ENCODE results near the gene ANKRD33. TPM values are rescaled to one million over a fixed set of nuclear protein-coding genes. Genes with fewer than 3 reads are reported as not detected.

The ANKRD33 gene
- total RNA-seq, 1 experiment from 2014 or later, result not detected

- H3K27me3 Mint-ChIP-seq (ENCODE audit: insufficient read depth, unreplicated experiment), result no peaks in the 10 kb centered on the region
- H3K4me1 Mint-ChIP-seq (ENCODE audit: low read depth, unreplicated experiment), result peaks cover 29% of the 10 kb centered on the region
- peaks cover 22% of the 10 kb centered on the region for H3K4me1 ChIP-seq
- H3K4me3 Mint-ChIP-seq (ENCODE audit: unreplicated experiment), result peak overlapping the region; percentile 84
- no peaks in the 10 kb centered on the region for H3K36me3 ChIP-seq (ENCODE audit: control insufficient read depth, insufficient read depth, low read length)
- no peaks in the 10 kb centered on the region for H3K36me3 Mint-ChIP-seq (ENCODE audit: insufficient read depth, unreplicated experiment)
- BruUV-seq (replicated peaks), result no TSS peak
- peak in 1 of 2 experiments; percentile 13 for DNase-seq
- no peak for TF ChIP-seq CTCF (IDR thresholded peaks at IDR 0.05; ENCODE audit: insufficient read depth in 1 of 2, low read depth in 1 of 2, low read length in 1 of 2, severe bottlenecking in 1 of 2, unreplicated experiment in 1 of 2)
- H3K9me3 Mint-ChIP-seq (ENCODE audit: unreplicated experiment), result no peaks in the 10 kb centered on the region
- CTCF ChIA-PET, result interaction anchor here (0.5 to 3.0 kb wide), 2 partner anchors 16 to 50 kb away, joined by 4 to 6 read pairs; no protein-coding TSS in a partner anchor
- H3K4me3 ChIP-seq (ENCODE audit: low read depth, low read length), result no peak overlapping the region
- no peaks in the 10 kb centered on the region for H3K27me3 ChIP-seq (replicated peaks; ENCODE audit: control insufficient read depth, insufficient read depth, low read length)
- intact Hi-C loops (cut with micrococcal nuclease; ENCODE audit: unreplicated experiment), result no loop called here
- peak overlapping the region; percentile 2 for H3K27ac Mint-ChIP-seq (ENCODE audit: unreplicated experiment)
- no peaks in the 10 kb centered on the region for H3K9me3 ChIP-seq
- POLR2A ChIA-PET, result no interaction called here
Observed at GRCh38 chr12:51870504-51870903, 17.4 kb upstream of the ANKRD33 start.

- Mint-ChIP-seq H3K36me3 (ENCODE audit: insufficient read depth, unreplicated experiment) (no peaks in the 10 kb centered on the region), H3K9me3 (ENCODE audit: unreplicated experiment) (no peaks in the 10 kb centered on the region), H3K27me3 (ENCODE audit: insufficient read depth, unreplicated experiment) (no peaks in the 10 kb centered on the region), H3K27ac (ENCODE audit: unreplicated experiment) (no peak overlapping the region), H3K4me1 (ENCODE audit: low read depth, unreplicated experiment) (peaks cover 29% of the 10 kb centered on the region), H3K4me3 (ENCODE audit: unreplicated experiment) (no peak overlapping the region)
- ChIA-PET POLR2A (no interaction called here), CTCF (interaction anchor here (3.0 kb wide), 1 partner anchor 50 kb away, joined by 6 read pairs; no protein-coding TSS in a partner anchor)
- no peak for TF ChIP-seq CTCF (IDR thresholded peaks at IDR 0.05; ENCODE audit: insufficient read depth in 1 of 2, low read depth in 1 of 2, low read length in 1 of 2, severe bottlenecking in 1 of 2, unreplicated experiment in 1 of 2)
- Histone ChIP-seq H3K27me3 (replicated peaks; ENCODE audit: control insufficient read depth, insufficient read depth, low read length) (no peaks in the 10 kb centered on the region), H3K4me1 (peaks cover 16% of the 10 kb centered on the region), H3K36me3 (ENCODE audit: control insufficient read depth, insufficient read depth, low read length) (no peaks in the 10 kb centered on the region), H3K4me3 (ENCODE audit: low read depth, low read length) (no peak overlapping the region), H3K9me3 (no peaks in the 10 kb centered on the region)
- intact Hi-C loops (cut with micrococcal nuclease; ENCODE audit: unreplicated experiment), result no loop called here
- DNase-seq, result no peak
- BruUV-seq (replicated peaks), result no TSS peak
Observed at GRCh38 chr12:51871126-51871525, 16.8 kb upstream of the ANKRD33 start.

GRCh38 chr12:51871918-51872688 is 15.8 kb upstream of the ANKRD33 start:
- no peaks in the 10 kb centered on the region for H3K36me3 Mint-ChIP-seq (ENCODE audit: insufficient read depth, unreplicated experiment)
- no peaks in the 10 kb centered on the region for H3K9me3 Mint-ChIP-seq (ENCODE audit: unreplicated experiment)
- CTCF ChIA-PET, result interaction anchor here (0.6 to 3.0 kb wide), 7 partner anchors 17 to 451 kb away, joined by 3 to 6 read pairs (median 3); no protein-coding TSS in a partner anchor
- POLR2A ChIA-PET, result interaction anchor here (0.6 kb wide), 1 partner anchor 40 kb away, joined by 5 read pairs; no protein-coding TSS in a partner anchor
- peaks cover 29% of the 10 kb centered on the region for H3K4me1 Mint-ChIP-seq (ENCODE audit: low read depth, unreplicated experiment)
- intact Hi-C loops (cut with micrococcal nuclease; ENCODE audit: unreplicated experiment), result no loop called here
- Histone ChIP-seq H3K4me1 (peaks cover 13% of the 10 kb centered on the region; the same call in 1 of the 2 replicates), H3K9me3 (no peaks in the 10 kb centered on the region), H3K4me3 (ENCODE audit: low read depth, low read length) (no peak overlapping the region), H3K36me3 (ENCODE audit: control insufficient read depth, insufficient read depth, low read length) (no peaks in the 10 kb centered on the region), H3K27me3 (replicated peaks; ENCODE audit: control insufficient read depth, insufficient read depth, low read length) (no peaks in the 10 kb centered on the region)
- H3K4me3 Mint-ChIP-seq (ENCODE audit: unreplicated experiment), result no peak overlapping the region
- peak in 1 of 2 experiments; percentile 34 for DNase-seq
- no peak for TF ChIP-seq CTCF (IDR thresholded peaks at IDR 0.05; ENCODE audit: insufficient read depth in 1 of 2, low read depth in 1 of 2, low read length in 1 of 2, severe bottlenecking in 1 of 2, unreplicated experiment in 1 of 2)
- no peak overlapping the region for H3K27ac Mint-ChIP-seq (ENCODE audit: unreplicated experiment)
- no TSS peak for BruUV-seq (replicated peaks)
- H3K27me3 Mint-ChIP-seq (ENCODE audit: insufficient read depth, unreplicated experiment), result no peaks in the 10 kb centered on the region

Data from Caco-2 (cell line).